Measurements from ENCODE around the gene RBBP5. TPM values are rescaled to one million over a fixed set of nuclear protein-coding genes. Genes with fewer than 3 reads are reported as not detected.

RBBP5 gene
- total RNA-seq, 1 experiment from 2014 or later, result 17.3 TPM

GRCh38 chr1:205147191-205147835, 25.5 kb upstream of the RBBP5 start:
- H3K23me2 ChIP-seq (ENCODE audit: insufficient read length, low read depth, low read length, poor library complexity, severe bottlenecking), result no peaks in the 10 kb centered on the region
- Mint-ChIP-seq H3K9me3 (no peaks in the 10 kb centered on the region), H3K36me3 (ENCODE audit: insufficient read depth in 1 of 3, low read depth in 3 of 3) (peaks cover 11 to 32% (median 23%) of the 10 kb centered on the region in 3 experiments), H3K4me1 (peaks cover 18 to 23% of the 10 kb centered on the region in 2 experiments), H3K27me3 (ENCODE audit: low read depth) (no peaks in the 10 kb centered on the region), H3K27ac (peak overlapping the region in 2 of 3 experiments; percentile 65 to 90; a peak in 3 of 7 replicates), H3K4me3 (no peak overlapping the region)
- H2BK20ac ChIP-seq (ENCODE audit: low read depth, low read length, poor library complexity, severe bottlenecking), result no peak overlapping the region
- no CpG with 5 or more reads among the region's 6 CpGs for WGBS (ENCODE audit: extremely low coverage, insufficient read length, low lambda C conversion rate)
- DNase-seq, result no peak
- no peak overlapping the region for H3K56ac ChIP-seq (ENCODE audit: insufficient read length, low read depth, low read length)
- no peak overlapping the region for H2BK15ac ChIP-seq (ENCODE audit: low read depth, low read length)
- no peak overlapping the region for H3K14ac ChIP-seq (ENCODE audit: insufficient read depth, low read length)
- no peak overlapping the region for H2BK5ac ChIP-seq (ENCODE audit: insufficient read length, low read length)
- H2AK5ac ChIP-seq (ENCODE audit: insufficient read length, low read length), result no peak overlapping the region
- no peak overlapping the region for H3K4ac ChIP-seq (ENCODE audit: low read depth, low read length)
- H3K18ac ChIP-seq (ENCODE audit: insufficient read length, low read depth, low read length), result no peak overlapping the region
- H3T11ph ChIP-seq (ENCODE audit: low read length), result no peak overlapping the region
- H2BK12ac ChIP-seq (ENCODE audit: insufficient read length, low read depth, low read length), result no peak overlapping the region
- H3K23ac ChIP-seq (ENCODE audit: insufficient read length, low read depth, low read length), result no peak overlapping the region
- no peaks in the 10 kb centered on the region for H3K9me3 ChIP-seq (ENCODE audit: control insufficient read depth, low read depth, low read length)
- no peak overlapping the region for H4K5ac ChIP-seq (ENCODE audit: insufficient read length, low read depth, low read length)
- no peaks in the 10 kb centered on the region for H3K27me3 ChIP-seq (ENCODE audit: insufficient read depth, low read length)
- no peak overlapping the region for H3K4me2 ChIP-seq (ENCODE audit: insufficient read depth, insufficient read length, low read length)
- no peak overlapping the region for H2AFZ ChIP-seq (ENCODE audit: low read length)
- H2BK120ac ChIP-seq (ENCODE audit: low read depth, low read length, poor library complexity, severe bottlenecking), result no peak overlapping the region
- no peak overlapping the region for H3K27ac ChIP-seq (ENCODE audit: insufficient read length, low read depth, low read length)
- H3K79me1 ChIP-seq (ENCODE audit: insufficient read depth, low read depth, low read length, poor library complexity, severe bottlenecking), result no peaks in the 10 kb centered on the region
- H3K9ac ChIP-seq (ENCODE audit: extremely low read depth, insufficient read length, low read length), result no peak overlapping the region
- H3K4me1 ChIP-seq (ENCODE audit: insufficient read depth, low read length), result no peaks in the 10 kb centered on the region
- H4K20me1 ChIP-seq (ENCODE audit: control insufficient read depth, insufficient read depth, insufficient read length), result no peaks in the 10 kb centered on the region
- no peak for TF ChIP-seq CTCF (conservative IDR thresholded peaks at IDR 0.05)
- H4K91ac ChIP-seq (ENCODE audit: insufficient read length, low read depth, low read length), result no peak overlapping the region
- no peaks in the 10 kb centered on the region for H3K79me2 ChIP-seq (ENCODE audit: insufficient read depth, low read length)
- H4K8ac ChIP-seq (replicated peaks; ENCODE audit: insufficient read length, low read depth, low read length), result no peak overlapping the region
